B cell (primary cell): Measurements from ENCODE around the gene NHEJ1. TPM values are rescaled to one million over a fixed set of nuclear protein-coding genes. Genes with fewer than 3 reads are reported as not detected.
A peak's percentile ranks its signal among the peaks of the same experiment; 100 is the strongest.

Experiments used
- ATAC-seq: fragments of 200-7000 bp; cut with Tn5 transposase; one replicate; pipeline ENCODE4 v1.10.0; 2021; ENCODE audit warnings: low read depth, mild to moderate bottlenecking, moderate number of reproducible peaks, moderate library complexity
- CTCF ChIA-PET: fragments of 350-600 bp; sonication (Branson Sonifier 250); formaldehyde crosslinking; loops from one replicate; lab custom pipeline; 2021; ENCODE audit warnings: antibody characterized with exemption, inconsistent platforms; lab: Charles Lee
- POLR2A ChIA-PET: fragments of 350-600 bp; sonication (Branson Sonifier 250); formaldehyde crosslinking; loops from one replicate; lab custom pipeline; 2021; ENCODE audit warnings: antibody characterized with exemption; lab: Charles Lee
- DNase-seq: peaks from one replicate; pipeline ENCODE4 v3.0.0; 2013
- H2AFZ ChIP-seq: 2 replicates; pipeline ENCODE4 v1.6.1; 2012; ENCODE audit warnings: mild to moderate bottlenecking, low read depth, low read length; ENCODE audit not compliant: insufficient read depth, poor library complexity, severe bottlenecking
- H3K27ac ChIP-seq, 2 donors: 1 replicate in 1 of 2; 2 replicates in 1 of 2; pipeline ENCODE4 v1.5.1; 2012 to 2013; ENCODE audit warnings: low read length in 2 of 2, mild to moderate bottlenecking in 2 of 2, moderate library complexity in 1 of 2
- H3K27me3 ChIP-seq, 4 experiments: fragments of 200-600 bp in 1 of 4; sonication (generic) in 1 of 4; replicated peaks in 1 of 4; 1 replicate in 2 of 4; 2 replicates in 2 of 4; pipeline versions ENCODE4 v1.6.1 to v1.7.0; 2013 to 2016; ENCODE audit warnings: low read length in 3 of 4, mild to moderate bottlenecking in 2 of 4, mixed read lengths in 1 of 4, moderate library complexity in 1 of 4; ENCODE audit not compliant: insufficient read depth in 4 of 4, control insufficient read depth in 3 of 4; ENCODE audit errors: control extremely low read depth in 1 of 4
- H3K36me3 ChIP-seq, 2 experiments: replicated peaks in 1 of 2; 1 replicate in 1 of 2; 2 replicates in 1 of 2; pipeline versions ENCODE4 v1.6.1 to v1.7.1; 2013; ENCODE audit warnings: low read length in 1 of 2; ENCODE audit not compliant: insufficient read depth in 2 of 2, control insufficient read depth in 1 of 2; ENCODE audit errors: control extremely low read depth in 1 of 2, extremely low read depth in 1 of 2
- H3K4me1 ChIP-seq, 2 donors: fragments of 200-600 bp in 1 of 2; sonication (generic) in 1 of 2; 1 replicate in 1 of 2; 2 replicates in 1 of 2; pipeline versions ENCODE4 v1.5.1 to v1.6.1; 2013 to 2017; ENCODE audit warnings: low read length in 2 of 2; ENCODE audit not compliant: control insufficient read depth in 2 of 2, insufficient read depth in 2 of 2
- H3K4me2 ChIP-seq: replicated peaks from 2 replicates; pipeline ENCODE3; 2012; ENCODE audit warnings: mild to moderate bottlenecking, low read depth, low read length; ENCODE audit not compliant: poor library complexity, severe bottlenecking
- H3K4me3 ChIP-seq, 5 experiments: fragments of 200-600 bp in 1 of 5; sonication (generic) in 1 of 5; 1 replicate in 3 of 5; 2 replicates in 2 of 5; pipeline versions ENCODE4 v1.5.1 to v1.7.0; 2011 to 2016; ENCODE audit warnings: low read length in 4 of 5, mild to moderate bottlenecking in 4 of 5, low read depth in 2 of 5, control low read depth in 1 of 5, moderate library complexity in 1 of 5; ENCODE audit not compliant: insufficient read depth in 1 of 5; ENCODE audit errors: control extremely low read depth in 1 of 5, extremely low read depth in 1 of 5
- H3K79me2 ChIP-seq: fragments of 200-600 bp; sonication (generic); one replicate; pipeline ENCODE4 v1.6.0; 2016; ENCODE audit warnings: low read length; ENCODE audit not compliant: control insufficient read depth, insufficient read depth
- H3K9ac ChIP-seq: fragments of 200-600 bp; sonication (generic); 2 replicates; pipeline ENCODE4 v1.6.1; 2017; ENCODE audit warnings: mild to moderate bottlenecking, low read length, moderate library complexity
- H3K9me3 ChIP-seq, 3 donors: one replicate each; pipeline versions ENCODE4 v1.6.1 to v1.7.1; 2013; ENCODE audit warnings: low read length in 2 of 3; ENCODE audit not compliant: control insufficient read depth in 2 of 3, insufficient read depth in 1 of 3; ENCODE audit errors: control extremely low read depth in 1 of 3
- H4K20me1 ChIP-seq: 2 replicates; pipeline ENCODE4 v1.6.0; 2012; ENCODE audit warnings: mild to moderate bottlenecking, low read length; ENCODE audit not compliant: insufficient read depth, control insufficient read depth, poor library complexity, severe bottlenecking
- H3K27ac Mint-ChIP-seq: one replicate; pipeline ENCODE4 v1.8.0; 2021; ENCODE audit warnings: mixed read lengths
- H3K27me3 Mint-ChIP-seq: one replicate; pipeline ENCODE4 v1.8.0; 2021; ENCODE audit warnings: mixed read lengths
- H3K4me1 Mint-ChIP-seq: one replicate; pipeline ENCODE4 v1.8.0; 2021; ENCODE audit warnings: mixed read lengths
- H3K4me3 Mint-ChIP-seq: one replicate; pipeline ENCODE4 v1.8.0; 2021; ENCODE audit warnings: mixed read lengths
- H3K9me3 Mint-ChIP-seq: one replicate; pipeline ENCODE4 v1.8.0; 2022; ENCODE audit warnings: mixed read lengths; ENCODE audit not compliant: insufficient read depth
- CTCF ChIP-seq: fragments of 200-600 bp; IDR thresholded peaks from one replicate; pipeline ENCODE4 v1.8.0; 2022; ENCODE audit warnings: antibody characterized with exemption, mild to moderate bottlenecking
- EZH2 ChIP-seq: IDR thresholded peaks from 2 replicates; pipeline ENCODE4 v1.6.1; 2012; ENCODE audit warnings: borderline replicate concordance, low read depth, mild to moderate bottlenecking, moderate library complexity, low read length; ENCODE audit not compliant: insufficient read depth, poor library complexity, severe bottlenecking
- WGBS: methylation state at CpG from one replicate; pipeline ENCODE4 v1.1.5; 2013; ENCODE audit warnings: missing lambda C conversion rate; ENCODE audit not compliant: insufficient coverage; 5-methylcytosine and 5-hydroxymethylcytosine counted together
- intact Hi-C: fragments of 100-400 bp; cut with micrococcal nuclease; formaldehyde crosslinking; loops from one replicate; pipeline ENCODE4 v1.10.0; 2022
- polyA plus RNA-seq: library from polyadenylated mRNA; depleted of rRNA; stranded (reverse); fragments of >200 nt; gene quantifications from 2 replicates; pipeline ENCODE4 v1.2.3, GENCODE V29; 2012
- total RNA-seq, 2 donors: library from RNA; stranded (reverse); fragments of 120-200 nt in 1 of 2; gene quantifications; 1 replicate in 1 of 2; 2 replicates in 1 of 2; pipeline versions ENCODE4 v1.2.3 to v1.2.4, GENCODE V29; 2013 to 2022

Gene NHEJ1
- total and polyA plus RNA-seq, 2 donors (not counting 1 experiment from before 2014, with no cell fraction given), result 14.9 to 25.0 TPM

GRCh38 chr2:219209236-219210195 lies 48.9 kb upstream of the NHEJ1 start:
- Histone ChIP-seq H2AFZ (no peak overlapping the region), H3K9me3 (no peaks in the 10 kb centered on the region), H4K20me1 (peaks cover 14% of the 10 kb centered on the region), H3K27ac (no peak overlapping the region), H3K27me3 (no peaks in the 10 kb centered on the region), H3K4me3 (no peak overlapping the region), H3K79me2 (peaks cover 6% of the 10 kb centered on the region), H3K4me2 (no peak overlapping the region), H3K9ac (no peak overlapping the region), H3K4me1 (peaks cover 16 to 23% of the 10 kb centered on the region in 2 donors), H3K36me3 (peaks cover 7 to 24% of the 10 kb centered on the region in 2 experiments)
- H3K27me3 Mint-ChIP-seq, result no peaks in the 10 kb centered on the region
- H3K27ac Mint-ChIP-seq, result peak overlapping the region; percentile 46
- no peaks in the 10 kb centered on the region for H3K9me3 Mint-ChIP-seq
- 58% methylated on average over 11 of the region's 18 CpGs for WGBS
- no peak overlapping the region for H3K4me3 Mint-ChIP-seq
- TF ChIP-seq EZH2 (no peak), CTCF (no peak)
- H3K4me1 Mint-ChIP-seq, result peaks cover 28% of the 10 kb centered on the region
- intact Hi-C loops, result no loop called here
- no peak for DNase-seq
- CTCF ChIA-PET, result interaction anchor here (0.7 to 7.3 kb wide), 5 partner anchors 18 to 85 kb away, joined by 3 to 65 read pairs (median 52); partner anchors contain the start of genes CNPPD1, NHEJ1 and SLC23A3
- ATAC-seq, result no peak
- POLR2A ChIA-PET, result no interaction called here
